ENCODE measurements around the gene CHMP1B.

DNA sequence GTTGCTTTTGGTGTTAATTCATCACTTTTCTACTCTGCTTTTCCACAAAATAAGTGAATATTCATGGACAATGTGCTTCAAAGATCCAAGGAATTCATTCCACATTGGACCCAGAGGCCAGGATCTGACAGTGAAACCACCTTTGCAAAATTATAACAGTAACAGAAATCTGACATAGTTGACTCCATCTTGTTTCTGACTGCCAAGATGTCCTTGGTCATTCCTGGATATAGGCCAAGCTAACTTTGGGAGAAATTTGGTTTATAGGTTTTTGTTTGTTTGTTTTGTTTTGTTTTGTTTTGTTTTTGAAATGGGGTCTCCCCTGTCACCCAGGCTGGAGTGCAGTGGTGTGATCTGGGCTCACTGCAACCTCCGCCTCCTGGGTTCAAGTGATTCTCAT, 46.6 kb downstream of the CHMP1B start:
- TF ChIP-seq, protein P1, sequence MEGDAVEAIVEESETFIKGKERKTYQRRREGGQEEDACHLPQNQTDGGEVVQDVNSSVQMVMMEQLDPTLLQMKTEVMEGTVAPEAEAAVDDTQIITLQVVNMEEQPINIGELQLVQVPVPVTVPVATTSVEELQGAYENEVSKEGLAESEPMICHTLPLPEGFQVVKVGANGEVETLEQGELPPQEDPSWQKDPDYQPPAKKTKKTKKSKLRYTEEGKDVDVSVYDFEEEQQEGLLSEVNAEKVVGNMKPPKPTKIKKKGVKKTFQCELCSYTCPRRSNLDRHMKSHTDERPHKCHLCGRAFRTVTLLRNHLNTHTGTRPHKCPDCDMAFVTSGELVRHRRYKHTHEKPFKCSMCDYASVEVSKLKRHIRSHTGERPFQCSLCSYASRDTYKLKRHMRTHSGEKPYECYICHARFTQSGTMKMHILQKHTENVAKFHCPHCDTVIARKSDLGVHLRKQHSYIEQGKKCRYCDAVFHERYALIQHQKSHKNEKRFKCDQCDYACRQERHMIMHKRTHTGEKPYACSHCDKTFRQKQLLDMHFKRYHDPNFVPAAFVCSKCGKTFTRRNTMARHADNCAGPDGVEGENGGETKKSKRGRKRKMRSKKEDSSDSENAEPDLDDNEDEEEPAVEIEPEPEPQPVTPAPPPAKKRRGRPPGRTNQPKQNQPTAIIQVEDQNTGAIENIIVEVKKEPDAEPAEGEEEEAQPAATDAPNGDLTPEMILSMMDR (IDR thresholded peaks at IDR 0.05) = no peak
- TF ChIP-seq POLR2A (IDR thresholded peaks at IDR 0.05) = no peak
- TF ChIP-seq EP300 (IDR thresholded peaks at IDR 0.05) = no peak
